Keratinocyte (primary cell): ENCODE measurements around the gene LIN28B. TPM values are rescaled to one million over a fixed set of nuclear protein-coding genes. Genes with fewer than 3 reads are reported as not detected.

Experiments used
- DNase-seq: peaks from one replicate; pipeline ENCODE4 v3.0.0-alpha.2; 2011; ENCODE audit warnings: low read depth, missing footprints, low spot score
- FAIRE-seq: peaks from 2 replicates; lab custom pipeline; 2011; peaks lifted over from hg19 to GRCh38; lab: Jason Lieb, UNC
- H2AFZ ChIP-seq: 2 replicates; pipeline ENCODE4 v1.6.0; 2012; ENCODE audit warnings: low read length, control low read depth, inconsistent platforms; ENCODE audit not compliant: control insufficient read depth
- H3K27ac ChIP-seq: 2 replicates; pipeline ENCODE4 v1.5.1; 2011; ENCODE audit warnings: low read length; ENCODE audit not compliant: control insufficient read depth, insufficient read depth
- H3K27me3 ChIP-seq: 3 replicates; pipeline ENCODE4 v1.6.0; 2011; ENCODE audit warnings: low read length; ENCODE audit not compliant: control insufficient read depth, insufficient read depth; ENCODE audit errors: extremely low read depth
- H3K36me3 ChIP-seq, 2 experiments: 2 replicates in 1 of 2; 3 replicates in 1 of 2; pipeline ENCODE4 v1.5.1; 2011; ENCODE audit warnings: low read length in 2 of 2, mild to moderate bottlenecking in 1 of 2; ENCODE audit not compliant: control insufficient read depth in 2 of 2, insufficient read depth in 2 of 2; ENCODE audit errors: extremely low read depth in 1 of 2
- H3K4me1 ChIP-seq: 3 replicates; pipeline ENCODE4 v1.5.1; 2011; ENCODE audit warnings: low read length; ENCODE audit not compliant: control insufficient read depth, insufficient read depth; ENCODE audit errors: extremely low read depth
- H3K4me2 ChIP-seq: 3 replicates; pipeline ENCODE4 v1.6.0; 2011; ENCODE audit warnings: low read depth, low read length; ENCODE audit not compliant: control insufficient read depth, insufficient read depth; ENCODE audit errors: extremely low read depth
- H3K4me3 ChIP-seq, 3 experiments: fragments of 200-600 bp in 1 of 3; sonication (generic) in 1 of 3; 2 replicates in 2 of 3; 3 replicates in 1 of 3; pipeline ENCODE4 v1.5.1; 2011 to 2016; ENCODE audit warnings: low read length in 3 of 3, mild to moderate bottlenecking in 3 of 3, control low read depth in 2 of 3, inconsistent platforms in 1 of 3, low read depth in 1 of 3, mixed read lengths in 1 of 3, mixed run types in 1 of 3, moderate library complexity in 1 of 3; ENCODE audit not compliant: control insufficient read depth in 2 of 3, insufficient read depth in 2 of 3; ENCODE audit errors: extremely low read depth in 1 of 3
- H3K79me2 ChIP-seq: 2 replicates; pipeline ENCODE4 v1.6.0; 2012; ENCODE audit warnings: low read length; ENCODE audit not compliant: control insufficient read depth, insufficient read depth
- H3K9ac ChIP-seq: 3 replicates; pipeline ENCODE4 v1.6.0; 2011; ENCODE audit warnings: low read length; ENCODE audit not compliant: control insufficient read depth, insufficient read depth; ENCODE audit errors: extremely low read depth
- H3K9me1 ChIP-seq: 3 replicates; pipeline ENCODE4 v1.6.0; 2011; ENCODE audit warnings: low read length; ENCODE audit not compliant: control insufficient read depth, insufficient read depth; ENCODE audit errors: extremely low read depth
- H3K9me3 ChIP-seq: 2 replicates; pipeline ENCODE4 v1.5.1; 2012; ENCODE audit warnings: low read depth, low read length; ENCODE audit not compliant: control insufficient read depth
- H4K20me1 ChIP-seq: 3 replicates; pipeline ENCODE4 v1.6.0; 2011; ENCODE audit warnings: low read length; ENCODE audit not compliant: control insufficient read depth, insufficient read depth; ENCODE audit errors: extremely low read depth
- CTCF ChIP-seq, 3 experiments: IDR thresholded peaks in 1 of 3; conservative IDR thresholded peaks in 1 of 3; optimal IDR thresholded peaks in 1 of 3; 2 replicates in 2 of 3; 3 replicates in 1 of 3; pipeline versions ENCODE3 to v1.5.1; 2011; ENCODE audit warnings: low read length in 3 of 3, mild to moderate bottlenecking in 3 of 3, moderate library complexity in 2 of 3, control low read depth in 1 of 3, inconsistent platforms in 1 of 3; ENCODE audit not compliant: insufficient read depth in 2 of 3; ENCODE audit errors: extremely low read depth in 1 of 3
- EZH2 ChIP-seq: IDR thresholded peaks from one replicate; pipeline ENCODE4 v1.6.1; 2012; ENCODE audit warnings: inconsistent platforms, mild to moderate bottlenecking, low read length, moderate library complexity
- dilution Hi-C: fragments of 300-500 bp; cut with MboI; formaldehyde crosslinking; loops from one replicate; pipeline ENCODE4 v1.7.0; 2020; ENCODE audit warnings: low sequenced_read_pairs; ENCODE audit not compliant: extremely low pct_ligation_motif_present
- polyA plus RNA-seq, 5 experiments: library from polyadenylated mRNA; depleted of rRNA in 3 of 5; stranded (reverse) in 3 of 5; stranded (forward) in 1 of 5; unstranded in 1 of 5; fragments of >200 nt; gene quantifications; 1 replicate in 1 of 5; 2 replicates in 3 of 5; 3 replicates in 1 of 5; pipeline versions ENCODE4 v1.2.1 to v1.2.3, GENCODE V29; 2011 to 2012; ENCODE audit warnings: missing spikeins in 2 of 5, low read depth in 1 of 5, low replicate concordance in 1 of 5

LIN28B gene
- polyA plus RNA-seq, 1 donor (not counting 4 experiments of a cell fraction or from before 2014, with no cell fraction given) = not detected

DNA sequence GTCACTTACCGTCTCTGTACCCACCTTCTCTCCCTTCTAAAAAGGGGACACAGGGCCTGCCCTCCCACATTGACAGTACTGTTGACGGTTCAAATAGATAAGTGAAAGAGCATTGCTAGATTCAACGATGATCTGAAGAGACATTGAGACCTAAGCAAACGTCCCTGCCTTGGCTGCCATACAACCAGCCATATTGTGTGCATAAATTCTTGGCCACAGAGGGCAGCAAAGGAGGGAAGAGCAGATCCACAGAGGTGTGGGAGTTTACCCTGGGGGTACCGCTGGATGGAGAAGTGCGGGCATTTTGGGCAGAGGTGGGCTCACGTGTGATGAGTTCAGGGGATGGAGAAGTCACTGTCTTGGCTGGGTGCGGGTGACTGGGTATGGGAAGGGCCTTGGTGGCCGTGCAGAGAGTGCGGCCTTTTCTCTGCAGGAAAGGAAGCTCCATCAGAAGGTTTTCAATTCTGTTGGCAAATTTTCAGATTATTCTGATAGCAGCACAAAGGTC, 137.3 kb downstream of the LIN28B start:
- FAIRE-seq (no peak), DNase-seq (no peak)
- no peaks in the 10 kb centered on the region for H3K9me3 ChIP-seq
- no peaks in the 10 kb centered on the region for H4K20me1 ChIP-seq
- H3K36me3 ChIP-seq = no peaks in the 10 kb centered on the region
- no peaks in the 10 kb centered on the region for H3K79me2 ChIP-seq
- peaks cover 8% of the 10 kb centered on the region for H3K4me1 ChIP-seq
- no peak overlapping the region for H3K27ac ChIP-seq
- H3K27me3 ChIP-seq = no peaks in the 10 kb centered on the region
- TF ChIP-seq CTCF (optimal IDR thresholded peaks at IDR 0.05 in 1 of 3, IDR thresholded peaks at IDR 0.05 in 1 of 3, conservative IDR thresholded peaks at IDR 0.05 in 1 of 3; ENCODE audit: extremely low read depth in 1 of 3, insufficient read depth in 2 of 3, low read length in 3 of 3) (peak in 1 of 3 experiments; percentile 23), EZH2 (no peak)
- H3K9ac ChIP-seq = no peak overlapping the region
- dilution Hi-C loops = loop anchor here (25.0 kb wide), 1 partner anchor 318 kb away; the partner anchor contains the start of gene PREP
- H3K9me1 ChIP-seq = no peaks in the 10 kb centered on the region
- H3K4me3 ChIP-seq = no peak overlapping the region
- no peak overlapping the region for H3K4me2 ChIP-seq
- no peak overlapping the region for H2AFZ ChIP-seq

- no peak overlapping the region for H3K27ac ChIP-seq
Observed at GRCh38 chr6:105095139-105095538, 138.2 kb downstream of the LIN28B start.

More at GRCh38 chr6:105095139-105095538, 138.2 kb downstream of the LIN28B start:
- H3K4me1 ChIP-seq = peaks cover 6% of the 10 kb centered on the region
- H3K36me3 ChIP-seq = no peaks in the 10 kb centered on the region
- H3K9ac ChIP-seq = no peak overlapping the region
- no peak for FAIRE-seq
- H3K4me2 ChIP-seq = no peak overlapping the region
- no peaks in the 10 kb centered on the region for H3K9me1 ChIP-seq
- H3K4me3 ChIP-seq = no peak overlapping the region
- H4K20me1 ChIP-seq = no peaks in the 10 kb centered on the region
- H3K9me3 ChIP-seq = no peaks in the 10 kb centered on the region
- DNase-seq = no peak
- H3K27me3 ChIP-seq = no peaks in the 10 kb centered on the region
- dilution Hi-C loops = loop anchor here (25.0 kb wide), 1 partner anchor 317 kb away; the partner anchor contains the start of gene PREP
- no peaks in the 10 kb centered on the region for H3K79me2 ChIP-seq
- H2AFZ ChIP-seq = no peak overlapping the region
- no peak for TF ChIP-seq CTCF (optimal IDR thresholded peaks at IDR 0.05 in 1 of 3, IDR thresholded peaks at IDR 0.05 in 1 of 3, conservative IDR thresholded peaks at IDR 0.05 in 1 of 3; ENCODE audit: extremely low read depth in 1 of 3, insufficient read depth in 2 of 3, low read length in 3 of 3)
- no peak for TF ChIP-seq EZH2
